Keratinocyte (primary cell): ENCODE data around the gene KRTAP10-12. TPM values are rescaled to one million over a fixed set of nuclear protein-coding genes. Genes with fewer than 3 reads are reported as not detected.

Experiments used
- DNase-seq: peaks from one replicate; pipeline ENCODE4 v3.0.0-alpha.2; 2011; ENCODE audit warnings: low read depth, missing footprints, low spot score
- FAIRE-seq: peaks from 2 replicates; lab custom pipeline; 2011; peaks lifted over from hg19 to GRCh38; lab: Jason Lieb, UNC
- H2AFZ ChIP-seq: 2 replicates; pipeline ENCODE4 v1.6.0; 2012; ENCODE audit warnings: low read length, control low read depth, inconsistent platforms; ENCODE audit not compliant: control insufficient read depth
- H3K27ac ChIP-seq: 2 replicates; pipeline ENCODE4 v1.5.1; 2011; ENCODE audit warnings: low read length; ENCODE audit not compliant: control insufficient read depth, insufficient read depth
- H3K27me3 ChIP-seq: 3 replicates; pipeline ENCODE4 v1.6.0; 2011; ENCODE audit warnings: low read length; ENCODE audit not compliant: control insufficient read depth, insufficient read depth; ENCODE audit errors: extremely low read depth
- H3K36me3 ChIP-seq, 2 experiments: 2 replicates in 1 of 2; 3 replicates in 1 of 2; pipeline ENCODE4 v1.5.1; 2011; ENCODE audit warnings: low read length in 2 of 2, mild to moderate bottlenecking in 1 of 2; ENCODE audit not compliant: control insufficient read depth in 2 of 2, insufficient read depth in 2 of 2; ENCODE audit errors: extremely low read depth in 1 of 2
- H3K4me1 ChIP-seq: 3 replicates; pipeline ENCODE4 v1.5.1; 2011; ENCODE audit warnings: low read length; ENCODE audit not compliant: control insufficient read depth, insufficient read depth; ENCODE audit errors: extremely low read depth
- H3K4me2 ChIP-seq: 3 replicates; pipeline ENCODE4 v1.6.0; 2011; ENCODE audit warnings: low read depth, low read length; ENCODE audit not compliant: control insufficient read depth, insufficient read depth; ENCODE audit errors: extremely low read depth
- H3K4me3 ChIP-seq, 3 experiments: fragments of 200-600 bp in 1 of 3; sonication (generic) in 1 of 3; 2 replicates in 2 of 3; 3 replicates in 1 of 3; pipeline ENCODE4 v1.5.1; 2011 to 2016; ENCODE audit warnings: low read length in 3 of 3, mild to moderate bottlenecking in 3 of 3, control low read depth in 2 of 3, inconsistent platforms in 1 of 3, low read depth in 1 of 3, mixed read lengths in 1 of 3, mixed run types in 1 of 3, moderate library complexity in 1 of 3; ENCODE audit not compliant: control insufficient read depth in 2 of 3, insufficient read depth in 2 of 3; ENCODE audit errors: extremely low read depth in 1 of 3
- H3K79me2 ChIP-seq: 2 replicates; pipeline ENCODE4 v1.6.0; 2012; ENCODE audit warnings: low read length; ENCODE audit not compliant: control insufficient read depth, insufficient read depth
- H3K9ac ChIP-seq: 3 replicates; pipeline ENCODE4 v1.6.0; 2011; ENCODE audit warnings: low read length; ENCODE audit not compliant: control insufficient read depth, insufficient read depth; ENCODE audit errors: extremely low read depth
- H3K9me1 ChIP-seq: 3 replicates; pipeline ENCODE4 v1.6.0; 2011; ENCODE audit warnings: low read length; ENCODE audit not compliant: control insufficient read depth, insufficient read depth; ENCODE audit errors: extremely low read depth
- H3K9me3 ChIP-seq: 2 replicates; pipeline ENCODE4 v1.5.1; 2012; ENCODE audit warnings: low read depth, low read length; ENCODE audit not compliant: control insufficient read depth
- H4K20me1 ChIP-seq: 3 replicates; pipeline ENCODE4 v1.6.0; 2011; ENCODE audit warnings: low read length; ENCODE audit not compliant: control insufficient read depth, insufficient read depth; ENCODE audit errors: extremely low read depth
- CTCF ChIP-seq, 3 experiments: IDR thresholded peaks in 1 of 3; conservative IDR thresholded peaks in 1 of 3; optimal IDR thresholded peaks in 1 of 3; 2 replicates in 2 of 3; 3 replicates in 1 of 3; pipeline versions ENCODE3 to v1.5.1; 2011; ENCODE audit warnings: low read length in 3 of 3, mild to moderate bottlenecking in 3 of 3, moderate library complexity in 2 of 3, control low read depth in 1 of 3, inconsistent platforms in 1 of 3; ENCODE audit not compliant: insufficient read depth in 2 of 3; ENCODE audit errors: extremely low read depth in 1 of 3
- EZH2 ChIP-seq: IDR thresholded peaks from one replicate; pipeline ENCODE4 v1.6.1; 2012; ENCODE audit warnings: inconsistent platforms, mild to moderate bottlenecking, low read length, moderate library complexity
- dilution Hi-C: fragments of 300-500 bp; cut with MboI; formaldehyde crosslinking; loops from one replicate; pipeline ENCODE4 v1.7.0; 2020; ENCODE audit warnings: low sequenced_read_pairs; ENCODE audit not compliant: extremely low pct_ligation_motif_present
- polyA plus RNA-seq, 5 experiments: library from polyadenylated mRNA; depleted of rRNA in 3 of 5; stranded (reverse) in 3 of 5; stranded (forward) in 1 of 5; unstranded in 1 of 5; fragments of >200 nt; gene quantifications; 1 replicate in 1 of 5; 2 replicates in 3 of 5; 3 replicates in 1 of 5; pipeline versions ENCODE4 v1.2.1 to v1.2.3, GENCODE V29; 2011 to 2012; ENCODE audit warnings: missing spikeins in 2 of 5, low read depth in 1 of 5, low replicate concordance in 1 of 5

KRTAP10-12 gene
- polyA plus RNA-seq, 1 donor (not counting 4 experiments of a cell fraction or from before 2014, with no cell fraction given): not detected

GRCh38 chr21:44677881-44678280 is 19.1 kb upstream of the KRTAP10-12 start:
- H2AFZ ChIP-seq: no peak overlapping the region
- no peak overlapping the region for H3K27ac ChIP-seq
- H3K4me1 ChIP-seq: no peaks in the 10 kb centered on the region
- DNase-seq (no peak), FAIRE-seq (no peak)
- H3K79me2 ChIP-seq: no peaks in the 10 kb centered on the region
- TF ChIP-seq CTCF (optimal IDR thresholded peaks at IDR 0.05 in 1 of 3, IDR thresholded peaks at IDR 0.05 in 1 of 3, conservative IDR thresholded peaks at IDR 0.05 in 1 of 3; ENCODE audit: extremely low read depth in 1 of 3, insufficient read depth in 2 of 3, low read length in 3 of 3) (no peak), EZH2 (no peak)
- H3K27me3 ChIP-seq: peaks cover 2% of the 10 kb centered on the region
- no peak overlapping the region for H3K4me3 ChIP-seq
- H4K20me1 ChIP-seq: no peaks in the 10 kb centered on the region
- no peak overlapping the region for H3K4me2 ChIP-seq
- dilution Hi-C loops: no loop called here
- no peaks in the 10 kb centered on the region for H3K9me1 ChIP-seq
- no peak overlapping the region for H3K9ac ChIP-seq
- H3K9me3 ChIP-seq: no peaks in the 10 kb centered on the region
- no peaks in the 10 kb centered on the region for H3K36me3 ChIP-seq

GRCh38 chr21:44681152-44681551 is 15.8 kb upstream of the KRTAP10-12 start:
- dilution Hi-C loops: no loop called here
- H3K27me3 ChIP-seq: no peaks in the 10 kb centered on the region

More at GRCh38 chr21:44681152-44681551, 15.8 kb upstream of the KRTAP10-12 start:
- Histone ChIP-seq H3K4me2 (no peak overlapping the region), H3K4me3 (no peak overlapping the region), H3K36me3 (no peaks in the 10 kb centered on the region), H3K79me2 (no peaks in the 10 kb centered on the region), H3K9me3 (no peaks in the 10 kb centered on the region), H2AFZ (no peak overlapping the region), H4K20me1 (no peaks in the 10 kb centered on the region), H3K9ac (no peak overlapping the region), H3K27ac (no peak overlapping the region), H3K9me1 (no peaks in the 10 kb centered on the region), H3K4me1 (no peaks in the 10 kb centered on the region)
- no peak for DNase-seq
- FAIRE-seq: no peak
- no peak for TF ChIP-seq CTCF (optimal IDR thresholded peaks at IDR 0.05 in 1 of 3, IDR thresholded peaks at IDR 0.05 in 1 of 3, conservative IDR thresholded peaks at IDR 0.05 in 1 of 3; ENCODE audit: extremely low read depth in 1 of 3, insufficient read depth in 2 of 3, low read length in 3 of 3)
- no peak for TF ChIP-seq EZH2
